Psoas muscle (tissue), 8 donors: ENCODE measurements around the gene HS3ST4. TPM values are rescaled to one million over a fixed set of nuclear protein-coding genes. Genes with fewer than 3 reads are reported as not detected.
A peak's percentile ranks its signal among the peaks of the same experiment; 100 is the strongest.

Experiments used
- ATAC-seq, 4 donors: fragments of 200-7000 bp; cut with Tn5 transposase; one replicate each; pipeline ENCODE4 v1.9.1; 2020; ENCODE audit warnings: moderate library complexity in 3 of 4, mild to moderate bottlenecking in 2 of 4
- DNase-seq, 2 donors: peaks; one replicate each; pipeline ENCODE4 v3.0.0-alpha.2; 2020
- H3K27ac ChIP-seq: fragments of 200-600 bp; one replicate; pipeline ENCODE4 v1.8.0; 2022
- H3K27me3 ChIP-seq, 3 donors: fragments of 200-600 bp in 1 of 3; one replicate each; pipeline versions ENCODE4 v1.6.1 to v1.8.0; 2013 to 2022; ENCODE audit warnings: low read length in 2 of 3, mild to moderate bottlenecking in 2 of 3, moderate library complexity in 1 of 3; ENCODE audit not compliant: insufficient read depth in 3 of 3
- H3K36me3 ChIP-seq, 2 donors: fragments of 200-600 bp in 1 of 2; one replicate each; pipeline versions ENCODE4 v1.6.1 to v1.8.0; 2013 to 2022; ENCODE audit warnings: low read depth in 1 of 2, mild to moderate bottlenecking in 1 of 2, moderate library complexity in 1 of 2; ENCODE audit not compliant: insufficient read depth in 1 of 2
- H3K4me1 ChIP-seq: fragments of 200-600 bp; one replicate; pipeline ENCODE4 v1.8.0; 2022
- H3K4me3 ChIP-seq: fragments of 200-600 bp; one replicate; pipeline ENCODE4 v1.8.0; 2022; ENCODE audit warnings: mild to moderate bottlenecking
- H3K9me3 ChIP-seq: fragments of 200-600 bp; one replicate; pipeline ENCODE4 v1.8.0; 2022
- CTCF ChIP-seq: fragments of 200-600 bp; IDR thresholded peaks from one replicate; pipeline ENCODE4 v1.8.0; 2022; ENCODE audit warnings: antibody characterized with exemption
- WGBS, 3 donors: extraction: QIAGEN DNeasy Blood & Tissue Kit; methylation state at CpG; one replicate each; pipeline versions ENCODE4 v1.1.6 to v1.1.7; 2013; 5-methylcytosine and 5-hydroxymethylcytosine counted together
- intact Hi-C, 2 donors: fragments of 100-400 bp; cut with DNase I; formaldehyde crosslinking; loops; one replicate each; pipeline versions ENCODE4 v1.11.0 to v1.14.2; 2022
- long read RNA-seq, 2 donors: library from polyadenylated mRNA; unstranded; transcript quantifications; one replicate each; pipeline ENCODE4 v2.0.0, GENCODE V29; 2021
- polyA plus RNA-seq, 3 donors: library from polyadenylated mRNA; stranded (reverse); fragments of 200-250 nt; gene quantifications; one replicate each; pipeline ENCODE4 v1.2.3, GENCODE V29; 2013
- total RNA-seq, 4 donors: library from RNA; stranded (reverse); fragmentation: NEBNext Ultra II Directional in 2 of 4; extraction: Animal tissue kit (Norgen Biotek cat#: 25700) in 2 of 4; gene quantifications; one replicate each; pipeline versions ENCODE4 v1.2.1 to v1.2.4, GENCODE V29; 2021 to 2023
- donor health status: healthy with polysubstance abuse.
- donor health status: DM: no; HTN: no; CAD: no; lungs with moderate emphysema.
- donor health status: Bipolar disorder and iron deficiency.
- donor health status: healthy.
- donor health status: DM: yes; HTN: yes; CAD: no.
- donor health status: DM: no; HTN: no; CAD: no.
- donor health status: DM: no; HTN: no; CAD: no.
- donor health status: DM: yes; HTN: yes; CAD: no.

Gene HS3ST4
- total RNA-seq (not detected), polyA plus RNA-seq (under 1 TPM in 1 of 3 donors, not detected in 2; 0.01 TPM)
- long read RNA-seq, donor 1, result 0 reads
- long read RNA-seq, donor 2, result 0 reads

GRCh38 chr16:25691519-25692091 is at the start of gene HS3ST4:
TSS of gene HS3ST4 (plus strand) at chr16:25691959.
- H3K27me3 ChIP-seq, result peaks cover 6 to 70% (median 13%) of the 10 kb centered on the region in 3 donors
- no peaks in the 10 kb centered on the region for H3K36me3 ChIP-seq
- WGBS, 3 donors, result 0 to 1% (median 1%) methylated on average over 22 to 57 of the region's 58 CpGs
- no peaks in the 10 kb centered on the region for H3K4me1 ChIP-seq
- DNase-seq (no peak), ATAC-seq (no peak)
- H3K4me3 ChIP-seq, result peak within 1 kb of the TSS; percentile 38
- intact Hi-C loops, result no loop called here
- no peak within 1 kb of the TSS for H3K27ac ChIP-seq
- no peak for TF ChIP-seq CTCF
- H3K9me3 ChIP-seq, result no peaks in the 10 kb centered on the region

GRCh38 chr16:25643633-25644032 is 48.1 kb upstream of the HS3ST4 start:
- 69 to 79% (median 78%) methylated on average over 4 of the region's 4 CpGs for WGBS, 3 donors
- H3K4me1 ChIP-seq, result no peaks in the 10 kb centered on the region
- no peak for DNase-seq
- no peak for ATAC-seq
- intact Hi-C loops, result loop anchor here in 1 of 2 donors (10.0 kb wide), 1 partner anchor 269 kb away; no protein-coding TSS in a partner anchor
- TF ChIP-seq CTCF, result no peak
- no peak overlapping the region for H3K27ac ChIP-seq
- no peaks in the 10 kb centered on the region for H3K36me3 ChIP-seq
- no peaks in the 10 kb centered on the region for H3K9me3 ChIP-seq
- H3K27me3 ChIP-seq, result no peaks in the 10 kb centered on the region
- no peak overlapping the region for H3K4me3 ChIP-seq

- intact Hi-C loops, result loop anchor here in 1 of 2 donors (1.0 kb wide), 1 partner anchor 7 kb away; no protein-coding TSS in a partner anchor
- Histone ChIP-seq H3K27ac (no peak overlapping the region), H3K9me3 (no peaks in the 10 kb centered on the region), H3K4me3 (no peak overlapping the region), H3K4me1 (no peaks in the 10 kb centered on the region), H3K27me3 (peaks cover 0 to 3% (median 0%) of the 10 kb centered on the region in 3 donors), H3K36me3 (no peaks in the 10 kb centered on the region)
- 87 to 95% (median 87%) methylated on average over 2 of the region's 2 CpGs for WGBS, 3 donors
- no peak for TF ChIP-seq CTCF
- ATAC-seq (no peak), DNase-seq (no peak)
These were observed 35.1 kb upstream of the HS3ST4 start for GRCh38 chr16:25656639-25657038.

GRCh38 chr16:25676820-25677219 is 14.9 kb upstream of the HS3ST4 start:
- ATAC-seq, result no peak
- H3K9me3 ChIP-seq, result no peaks in the 10 kb centered on the region
- H3K27me3 ChIP-seq, result no peaks in the 10 kb centered on the region
- H3K4me3 ChIP-seq, result no peak overlapping the region
- intact Hi-C loops, result no loop called here
- H3K27ac ChIP-seq, result no peak overlapping the region
- 58 to 69% (median 67%) methylated on average over 2 of the region's 2 CpGs for WGBS, 3 donors
- DNase-seq, result no peak
- no peak for TF ChIP-seq CTCF
- H3K36me3 ChIP-seq, result no peaks in the 10 kb centered on the region
- no peaks in the 10 kb centered on the region for H3K4me1 ChIP-seq

GRCh38 chr16:25679511-25679910 is 12.2 kb upstream of the HS3ST4 start:
- Histone ChIP-seq H3K9me3 (no peaks in the 10 kb centered on the region), H3K27me3 (no peaks in the 10 kb centered on the region), H3K27ac (no peak overlapping the region), H3K4me1 (no peaks in the 10 kb centered on the region), H3K4me3 (no peak overlapping the region), H3K36me3 (no peaks in the 10 kb centered on the region)
- TF ChIP-seq CTCF, result no peak
- DNase-seq (no peak), ATAC-seq (no peak)
- intact Hi-C loops, result no loop called here
- WGBS, 3 donors, result 48 to 52% (median 51%) methylated on average over 5 of the region's 5 CpGs
